ENCODE data around the gene ACTC1.

DNA sequence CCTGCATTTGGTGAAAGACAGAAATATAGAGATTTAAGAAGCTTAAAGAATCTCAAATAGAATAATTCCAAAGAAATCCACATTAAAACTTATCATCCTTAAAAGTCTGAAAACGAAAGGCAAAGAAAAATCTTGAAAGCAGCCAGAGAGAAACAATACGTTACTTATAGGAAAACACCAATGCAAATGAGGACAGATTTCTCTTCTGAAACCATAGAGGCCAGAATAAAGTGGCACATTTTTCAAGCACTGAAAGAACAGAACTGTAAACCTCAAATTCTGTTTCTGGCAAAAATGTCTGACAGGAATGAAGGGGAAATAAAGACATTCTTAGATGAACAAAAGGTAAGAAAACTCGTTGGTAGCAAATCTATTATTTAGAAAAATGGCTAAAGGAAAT is 13.8 kb upstream of the ACTC1 start:
- TF ChIP-seq, protein P1, sequence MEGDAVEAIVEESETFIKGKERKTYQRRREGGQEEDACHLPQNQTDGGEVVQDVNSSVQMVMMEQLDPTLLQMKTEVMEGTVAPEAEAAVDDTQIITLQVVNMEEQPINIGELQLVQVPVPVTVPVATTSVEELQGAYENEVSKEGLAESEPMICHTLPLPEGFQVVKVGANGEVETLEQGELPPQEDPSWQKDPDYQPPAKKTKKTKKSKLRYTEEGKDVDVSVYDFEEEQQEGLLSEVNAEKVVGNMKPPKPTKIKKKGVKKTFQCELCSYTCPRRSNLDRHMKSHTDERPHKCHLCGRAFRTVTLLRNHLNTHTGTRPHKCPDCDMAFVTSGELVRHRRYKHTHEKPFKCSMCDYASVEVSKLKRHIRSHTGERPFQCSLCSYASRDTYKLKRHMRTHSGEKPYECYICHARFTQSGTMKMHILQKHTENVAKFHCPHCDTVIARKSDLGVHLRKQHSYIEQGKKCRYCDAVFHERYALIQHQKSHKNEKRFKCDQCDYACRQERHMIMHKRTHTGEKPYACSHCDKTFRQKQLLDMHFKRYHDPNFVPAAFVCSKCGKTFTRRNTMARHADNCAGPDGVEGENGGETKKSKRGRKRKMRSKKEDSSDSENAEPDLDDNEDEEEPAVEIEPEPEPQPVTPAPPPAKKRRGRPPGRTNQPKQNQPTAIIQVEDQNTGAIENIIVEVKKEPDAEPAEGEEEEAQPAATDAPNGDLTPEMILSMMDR (IDR thresholded peaks at IDR 0.05), result no peak
- no peak for TF ChIP-seq POLR2AphosphoS5 (IDR thresholded peaks at IDR 0.05)
- no peak for TF ChIP-seq POLR2A (IDR thresholded peaks at IDR 0.05)
